Naive B cell (primary cell): ENCODE data around the gene IP6K1. TPM values are rescaled to one million over a fixed set of nuclear protein-coding genes. Genes with fewer than 3 reads are reported as not detected.
"Not testable (repeated sequence)": the region's sequence is repeated elsewhere in the genome, so short reads cannot be mapped to it uniquely, and the experiment has no call there.

Experiments used
- ATAC-seq, 2 donors: fragments of 150-1000 bp; cut with Tn5 transposase; 2 replicates each; pipeline ENCODE4 v1.10.0; 2021; ENCODE audit warnings: low read depth in 2 of 2, mild to moderate bottlenecking in 2 of 2, moderate library complexity in 2 of 2
- DNase-seq: peaks from one replicate; pipeline ENCODE4 v3.0.0; 2022
- H3K27ac Mint-ChIP-seq, 6 donors: one replicate each; pipeline ENCODE4 v1.8.0; 2020 to 2022; ENCODE audit warnings: mild to moderate bottlenecking in 6 of 6, mixed read lengths in 6 of 6, moderate library complexity in 5 of 6, inconsistent platforms in 2 of 6
- H3K27me3 Mint-ChIP-seq, 3 donors: one replicate each; pipeline ENCODE4 v1.8.0; 2021 to 2022; ENCODE audit warnings: mixed read lengths in 3 of 3, mild to moderate bottlenecking in 1 of 3
- H3K36me3 Mint-ChIP-seq, 2 donors: one replicate each; pipeline ENCODE4 v1.8.0; 2020 to 2022; ENCODE audit warnings: mixed read lengths in 2 of 2, inconsistent platforms in 1 of 2, mild to moderate bottlenecking in 1 of 2
- H3K4me1 Mint-ChIP-seq, 3 donors: one replicate each; pipeline ENCODE4 v1.8.0; 2020 to 2022; ENCODE audit warnings: mixed read lengths in 3 of 3, inconsistent platforms in 1 of 3, mild to moderate bottlenecking in 1 of 3, moderate library complexity in 1 of 3
- H3K4me3 Mint-ChIP-seq, 8 donors: one replicate each; pipeline ENCODE4 v1.8.0; 2020 to 2022; ENCODE audit warnings: mild to moderate bottlenecking in 8 of 8, mixed read lengths in 8 of 8, moderate library complexity in 8 of 8, inconsistent platforms in 2 of 8
- H3K9me3 Mint-ChIP-seq, 7 donors: one replicate each; pipeline ENCODE4 v1.8.0; 2020 to 2022; ENCODE audit warnings: mixed read lengths in 7 of 7, mild to moderate bottlenecking in 5 of 7, inconsistent platforms in 2 of 7, moderate library complexity in 1 of 7
- polyA plus RNA-seq, 6 donors: library from polyadenylated mRNA; unstranded; fragments of 300-500 nt; fragmentation: Illumina TruSeq; gene quantifications; one replicate each; pipeline ENCODE4 v1.2.3, GENCODE V29; 2021; ENCODE audit warnings: low read depth in 6 of 6

IP6K1 gene
- polyA plus RNA-seq, 6 donors from 2014 or later: 16.2 to 23.9 (median 21.3) TPM

GRCh38 chr3:49788056-49788455, 1.7 kb upstream of the IP6K1 start:
- peak overlapping the region in 1 of 8 donors; percentile 37 for H3K4me3 Mint-ChIP-seq
- peaks cover 14 to 40% (median 29%) of the 10 kb centered on the region in 3 donors for H3K4me1 Mint-ChIP-seq
- no peak for DNase-seq
- no peaks in the 10 kb centered on the region for H3K36me3 Mint-ChIP-seq
- no peaks in the 10 kb centered on the region for H3K9me3 Mint-ChIP-seq
- no peak for ATAC-seq
- H3K27ac Mint-ChIP-seq: no peak overlapping the region
- H3K27me3 Mint-ChIP-seq: peaks cover 0 to 5% (median 0%) of the 10 kb centered on the region in 3 donors

GRCh38 chr3:49787536-49787935, 1.2 kb upstream of the IP6K1 start:
- H3K4me1 Mint-ChIP-seq: peaks cover 14 to 41% (median 29%) of the 10 kb centered on the region in 3 donors
- DNase-seq: no peak
- peaks cover 0 to 5% (median 0%) of the 10 kb centered on the region in 3 donors for H3K27me3 Mint-ChIP-seq
- H3K4me3 Mint-ChIP-seq: peak overlapping the region in 5 of 8 donors; percentile 92 to 97 (median 96)
- H3K27ac Mint-ChIP-seq: peak overlapping the region in 4 of 6 donors; percentile 96 to 99 (median 98)
- H3K36me3 Mint-ChIP-seq: no peaks in the 10 kb centered on the region
- no peaks in the 10 kb centered on the region for H3K9me3 Mint-ChIP-seq
- ATAC-seq: no peak

- Mint-ChIP-seq H3K4me3 (peak overlapping the region; percentile 89 to 97 (median 94)), H3K36me3 (no peaks in the 10 kb centered on the region), H3K4me1 (peaks cover 14 to 45% (median 29%) of the 10 kb centered on the region in 3 donors), H3K27ac (peak overlapping the region; percentile 96 to 99 (median 98)), H3K27me3 (peaks cover 0 to 5% (median 0%) of the 10 kb centered on the region in 3 donors), H3K9me3 (no peaks in the 10 kb centered on the region)
- no peak for ATAC-seq
- no peak for DNase-seq
Observed at GRCh38 chr3:49787182-49787464, 781 bp upstream of the IP6K1 start.

- peak; percentile 39 to 41 for ATAC-seq
- peak overlapping the region; percentile 89 to 96 (median 94) for H3K4me3 Mint-ChIP-seq
- H3K27me3 Mint-ChIP-seq: peaks cover 0 to 5% (median 0%) of the 10 kb centered on the region in 3 donors
- peak overlapping the region; percentile 96 to 99 (median 98) for H3K27ac Mint-ChIP-seq
- H3K9me3 Mint-ChIP-seq: no peaks in the 10 kb centered on the region
- no peaks in the 10 kb centered on the region for H3K36me3 Mint-ChIP-seq
- peaks cover 20 to 54% (median 29%) of the 10 kb centered on the region in 3 donors for H3K4me1 Mint-ChIP-seq
- no peak for DNase-seq
Observed at GRCh38 chr3:49785565-49786356, 581 bp downstream of the IP6K1 start.

GRCh38 chr3:49782277-49782676, 4.1 kb downstream of the IP6K1 start:
- Mint-ChIP-seq H3K4me3 (peak overlapping the region in 2 of 8 donors; percentile 26 to 45), H3K4me1 (peaks cover 26 to 59% (median 36%) of the 10 kb centered on the region in 3 donors)
- DNase-seq, H3K27ac Mint-ChIP-seq, H3K27me3 Mint-ChIP-seq, ATAC-seq, H3K36me3 Mint-ChIP-seq, H3K9me3 Mint-ChIP-seq: not testable (repeated sequence)

GRCh38 chr3:49781415-49782199, 4.7 kb downstream of the IP6K1 start:
- H3K27ac Mint-ChIP-seq: peak overlapping the region in 1 of 6 donors; percentile 73
- ATAC-seq (no peak), DNase-seq (no peak)
- no peaks in the 10 kb centered on the region for H3K36me3 Mint-ChIP-seq
- peaks cover 22 to 57% (median 29%) of the 10 kb centered on the region in 3 donors for H3K4me1 Mint-ChIP-seq
- peak overlapping the region in 2 of 8 donors; percentile 47 to 78 for H3K4me3 Mint-ChIP-seq
- no peaks in the 10 kb centered on the region for H3K27me3 Mint-ChIP-seq
- H3K9me3 Mint-ChIP-seq: no peaks in the 10 kb centered on the region

- H3K9me3 Mint-ChIP-seq, H3K36me3 Mint-ChIP-seq, DNase-seq, ATAC-seq, H3K27me3 Mint-ChIP-seq: not testable (repeated sequence)
- Mint-ChIP-seq H3K27ac (peak overlapping the region in 2 of 6 donors; percentile 22 to 73), H3K4me3 (peak overlapping the region in 1 of 8 donors; percentile 78), H3K4me1 (peaks cover 22 to 57% (median 28%) of the 10 kb centered on the region in 3 donors)
Observed at GRCh38 chr3:49780975-49781365, 5.4 kb downstream of the IP6K1 start.

GRCh38 chr3:49780080-49780974, 6.0 kb downstream of the IP6K1 start:
- Mint-ChIP-seq H3K27me3 (no peaks in the 10 kb centered on the region), H3K36me3 (no peaks in the 10 kb centered on the region), H3K4me1 (peaks cover 18 to 52% (median 26%) of the 10 kb centered on the region in 3 donors), H3K27ac (peak overlapping the region in 1 of 6 donors; percentile 22), H3K4me3 (peak overlapping the region in 1 of 8 donors; percentile 47), H3K9me3 (no peaks in the 10 kb centered on the region)
- ATAC-seq (no peak), DNase-seq (no peak)

- DNase-seq (no peak), ATAC-seq (no peak)
- no peaks in the 10 kb centered on the region for H3K36me3 Mint-ChIP-seq
- H3K4me1 Mint-ChIP-seq: peaks cover 17 to 51% (median 22%) of the 10 kb centered on the region in 3 donors
- H3K27ac Mint-ChIP-seq: peak overlapping the region in 1 of 6 donors; percentile 41
- H3K9me3 Mint-ChIP-seq: no peaks in the 10 kb centered on the region
- H3K4me3 Mint-ChIP-seq: no peak overlapping the region
- H3K27me3 Mint-ChIP-seq: no peaks in the 10 kb centered on the region
Observed at GRCh38 chr3:49779358-49780079, 6.8 kb downstream of the IP6K1 start.

- H3K27me3 Mint-ChIP-seq, H3K4me3 Mint-ChIP-seq, ATAC-seq, DNase-seq, H3K36me3 Mint-ChIP-seq, H3K27ac Mint-ChIP-seq, H3K9me3 Mint-ChIP-seq: not testable (repeated sequence)
- H3K4me1 Mint-ChIP-seq: peaks cover 12 to 39% (median 22%) of the 10 kb centered on the region in 3 donors
Observed at GRCh38 chr3:49776101-49776500, 10.2 kb downstream of the IP6K1 start.

- H3K36me3 Mint-ChIP-seq: no peaks in the 10 kb centered on the region
- peaks cover 8 to 39% (median 22%) of the 10 kb centered on the region in 3 donors for H3K4me1 Mint-ChIP-seq
- no peaks in the 10 kb centered on the region for H3K27me3 Mint-ChIP-seq
- no peaks in the 10 kb centered on the region for H3K9me3 Mint-ChIP-seq
- no peak for ATAC-seq
- no peak overlapping the region for H3K4me3 Mint-ChIP-seq
- H3K27ac Mint-ChIP-seq: peak overlapping the region in 1 of 6 donors; percentile 24
- no peak for DNase-seq
Observed at GRCh38 chr3:49775538-49775937, 10.8 kb downstream of the IP6K1 start.

- Mint-ChIP-seq H3K4me3 (no peak overlapping the region), H3K27ac (peak overlapping the region in 1 of 6 donors; percentile 18), H3K27me3 (no peaks in the 10 kb centered on the region), H3K36me3 (peaks cover 0 to 5% of the 10 kb centered on the region in 2 donors), H3K9me3 (no peaks in the 10 kb centered on the region), H3K4me1 (peaks cover 6 to 37% (median 6%) of the 10 kb centered on the region in 3 donors)
- DNase-seq (no peak), ATAC-seq (no peak)
Observed at GRCh38 chr3:49772703-49773102, 13.6 kb downstream of the IP6K1 start.
